ENCODE data around the gene CRB1.

Gene CRB1

DNA sequence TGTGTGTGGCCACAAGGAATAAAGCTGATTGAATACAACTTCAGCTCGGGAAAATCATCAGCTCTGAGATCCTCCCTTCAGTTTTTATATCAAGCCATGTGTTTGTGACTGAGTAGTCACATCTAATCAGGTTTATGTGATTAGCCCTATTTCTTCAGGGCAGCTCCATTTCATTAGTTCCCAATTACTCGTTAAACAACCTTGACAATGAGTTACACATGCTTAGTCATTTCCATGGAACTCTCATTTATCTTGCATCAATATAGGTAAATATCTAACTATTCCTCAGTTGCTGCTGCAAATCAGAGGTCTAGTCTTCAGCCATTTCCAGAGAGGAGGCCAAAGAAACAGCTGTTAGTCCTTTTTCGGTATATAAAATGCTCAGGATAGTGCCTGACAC lies 16.3 kb downstream of the CRB1 start:
- Histone ChIP-seq H3K36me3 (ENCODE audit: control insufficient read depth in 2 of 2, insufficient read depth in 1 of 2, low read length in 2 of 2) (no peaks in the 10 kb centered on the region), H3K4me3 (ENCODE audit: low read depth, low read length) (no peak overlapping the region), H3K9me3 (ENCODE audit: control insufficient read depth, insufficient read depth, low read depth, low read length) (no peaks in the 10 kb centered on the region), H3K4me1 (ENCODE audit: control insufficient read depth, insufficient read depth, low read length) (no peaks in the 10 kb centered on the region), H3K27ac (ENCODE audit: extremely low read depth, low read depth, low read length) (no peak overlapping the region)
- ChIA-PET CTCF (no interaction called here), POLR2A (no interaction called here)
- TF ChIP-seq, protein P1, sequence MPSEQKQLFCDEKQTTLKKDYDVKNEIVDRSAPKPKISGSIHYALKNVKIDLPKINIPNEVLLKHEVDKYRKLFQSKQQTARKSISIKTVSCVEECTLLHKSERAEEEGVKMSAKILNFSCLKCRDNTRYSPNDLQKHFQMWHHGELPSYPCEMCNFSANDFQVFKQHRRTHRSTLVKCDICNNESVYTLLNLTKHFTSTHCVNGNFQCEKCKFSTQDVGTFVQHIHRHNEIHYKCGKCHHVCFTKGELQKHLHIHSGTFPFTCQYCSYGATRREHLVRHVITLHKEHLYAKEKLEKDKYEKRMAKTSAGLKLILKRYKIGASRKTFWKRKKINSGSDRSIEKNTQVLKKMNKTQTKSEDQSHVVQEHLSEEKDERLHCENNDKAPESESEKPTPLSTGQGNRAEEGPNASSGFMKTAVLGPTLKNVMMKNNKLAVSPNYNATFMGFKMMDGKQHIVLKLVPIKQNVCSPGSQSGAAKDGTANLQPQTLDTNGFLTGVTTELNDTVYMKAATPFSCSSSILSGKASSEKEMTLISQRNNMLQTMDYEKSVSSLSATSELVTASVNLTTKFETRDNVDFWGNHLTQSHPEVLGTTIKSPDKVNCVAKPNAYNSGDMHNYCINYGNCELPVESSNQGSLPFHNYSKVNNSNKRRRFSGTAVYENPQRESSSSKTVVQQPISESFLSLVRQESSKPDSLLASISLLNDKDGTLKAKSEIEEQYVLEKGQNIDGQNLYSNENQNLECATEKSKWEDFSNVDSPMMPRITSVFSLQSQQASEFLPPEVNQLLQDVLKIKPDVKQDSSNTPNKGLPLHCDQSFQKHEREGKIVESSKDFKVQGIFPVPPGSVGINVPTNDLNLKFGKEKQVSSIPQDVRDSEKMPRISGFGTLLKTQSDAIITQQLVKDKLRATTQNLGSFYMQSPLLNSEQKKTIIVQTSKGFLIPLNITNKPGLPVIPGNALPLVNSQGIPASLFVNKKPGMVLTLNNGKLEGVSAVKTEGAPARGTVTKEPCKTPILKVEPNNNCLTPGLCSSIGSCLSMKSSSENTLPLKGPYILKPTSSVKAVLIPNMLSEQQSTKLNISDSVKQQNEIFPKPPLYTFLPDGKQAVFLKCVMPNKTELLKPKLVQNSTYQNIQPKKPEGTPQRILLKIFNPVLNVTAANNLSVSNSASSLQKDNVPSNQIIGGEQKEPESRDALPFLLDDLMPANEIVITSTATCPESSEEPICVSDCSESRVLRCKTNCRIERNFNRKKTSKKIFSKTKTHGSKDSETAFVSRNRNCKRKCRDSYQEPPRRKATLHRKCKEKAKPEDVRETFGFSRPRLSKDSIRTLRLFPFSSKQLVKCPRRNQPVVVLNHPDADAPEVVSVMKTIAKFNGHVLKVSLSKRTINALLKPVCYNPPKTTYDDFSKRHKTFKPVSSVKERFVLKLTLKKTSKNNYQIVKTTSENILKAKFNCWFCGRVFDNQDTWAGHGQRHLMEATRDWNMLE (tag by site-specific recombination; conservative IDR thresholded peaks at IDR 0.05; ENCODE audit: low read depth) = no peak
- no peak for TF ChIP-seq ZNF248 (tag by site-specific recombination; IDR thresholded peaks at IDR 0.05)
- TF ChIP-seq RBAK (tag by site-specific recombination; IDR thresholded peaks at IDR 0.05) = no peak
- TF ChIP-seq ZNF404 (tag by site-specific recombination; IDR thresholded peaks at IDR 0.05) = no peak
- no peak for TF ChIP-seq ZNF792 (tag by site-specific recombination; IDR thresholded peaks at IDR 0.05)
- TF ChIP-seq ZNF37A (tag by site-specific recombination; IDR thresholded peaks at IDR 0.05) = no peak
- TF ChIP-seq TRIM28 (IDR thresholded peaks at IDR 0.05; ENCODE audit: borderline replicate concordance, low read length) = no peak
- TF ChIP-seq SALL2 (tag by site-specific recombination; IDR thresholded peaks at IDR 0.05; ENCODE audit: borderline replicate concordance) = no peak
- no peak for TF ChIP-seq GLI2 (tag by site-specific recombination; IDR thresholded peaks at IDR 0.05; ENCODE audit: borderline replicate concordance, low read depth)
- no peak for TF ChIP-seq CTCF (tag by site-specific recombination; IDR thresholded peaks at IDR 0.05)
- no peak for TF ChIP-seq KLF8 (tag by site-specific recombination; IDR thresholded peaks at IDR 0.05)
- no peak for TF ChIP-seq MZF1 (tag by site-specific recombination; IDR thresholded peaks at IDR 0.05; ENCODE audit: borderline replicate concordance)

DNA sequence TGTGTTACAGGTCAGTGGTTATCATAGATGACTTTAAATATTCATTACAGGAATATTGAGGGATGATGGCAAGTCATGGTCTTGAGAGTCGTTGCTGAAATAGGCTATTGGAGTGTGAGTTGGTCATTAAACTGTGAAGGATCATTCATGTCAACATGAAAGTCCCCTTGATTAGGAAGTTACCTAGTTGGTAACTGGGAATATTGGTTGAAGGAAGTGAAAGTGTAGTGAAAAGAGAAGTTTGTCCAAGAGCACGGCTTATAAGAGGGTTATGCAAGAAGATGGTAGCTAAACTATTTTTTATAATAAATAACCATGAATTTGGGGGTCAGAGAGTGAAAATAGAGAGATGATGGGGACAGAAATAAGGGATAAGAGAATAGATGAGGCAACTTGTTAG lies 16.9 kb downstream of the CRB1 start:
- Histone ChIP-seq H3K4me3 (ENCODE audit: low read depth, low read length) (no peak overlapping the region), H3K36me3 (ENCODE audit: control insufficient read depth in 2 of 2, insufficient read depth in 1 of 2, low read length in 2 of 2) (no peaks in the 10 kb centered on the region), H3K9me3 (ENCODE audit: control insufficient read depth, insufficient read depth, low read depth, low read length) (no peaks in the 10 kb centered on the region), H3K4me1 (ENCODE audit: control insufficient read depth, insufficient read depth, low read length) (no peaks in the 10 kb centered on the region), H3K27ac (ENCODE audit: extremely low read depth, low read depth, low read length) (no peak overlapping the region)
- POLR2A ChIA-PET = no interaction called here
- CTCF ChIA-PET = interaction anchor here (0.7 kb wide), 1 partner anchor 164 kb away, joined by 3 read pairs; no protein-coding TSS in a partner anchor
- TF ChIP-seq ZNF660 (tag by site-specific recombination; IDR thresholded peaks at IDR 0.05) (no peak), ZNF777 (tag by site-specific recombination; IDR thresholded peaks at IDR 0.05; ENCODE audit: borderline replicate concordance) (no peak), ZFP3 (tag by site-specific recombination; IDR thresholded peaks at IDR 0.05; ENCODE audit: low read depth) (no peak), ZNF16 (tag by site-specific recombination; IDR thresholded peaks at IDR 0.05; ENCODE audit: low read depth) (no peak), ZNF670 (tag by site-specific recombination; IDR thresholded peaks at IDR 0.05; ENCODE audit: low read depth) (no peak)
